ENCODE data around the gene SLC25A23.

The SLC25A23 gene

GRCh38 chr19:6481541-6482342 lies 22.1 kb upstream of the SLC25A23 start, which contains the start of gene DENND1C:
Gene DENND1C, minus strand, starts transcription at chr19:6481787. Its CDS starts 92 bp downstream, at chr19:6481695.
- peak; percentile 62 for DNase-seq (ENCODE audit: low spot score)

GRCh38 chr19:6480848-6481415 lies 21.3 kb upstream of the SLC25A23 start:
- no peak for DNase-seq (ENCODE audit: low spot score)

- DNase-seq (ENCODE audit: low spot score): no peak
These were observed 20.3 kb upstream of the SLC25A23 start for GRCh38 chr19:6479836-6480398.

- no peak for DNase-seq (ENCODE audit: low spot score)
These were observed 19.2 kb upstream of the SLC25A23 start for GRCh38 chr19:6478815-6479214.

GRCh38 chr19:6476896-6477431 lies 17.4 kb upstream of the SLC25A23 start:
- no peak for DNase-seq (ENCODE audit: low spot score)

- DNase-seq (ENCODE audit: low spot score): peak; percentile 97
These were observed 16.7 kb upstream of the SLC25A23 start for GRCh38 chr19:6476155-6476895.

GRCh38 chr19:6475321-6476108 lies 15.9 kb upstream of the SLC25A23 start:
- DNase-seq (ENCODE audit: low spot score): peak; percentile 72

GRCh38 chr19:6473647-6474046 lies 14.1 kb upstream of the SLC25A23 start:
- DNase-seq (ENCODE audit: low spot score): no peak

GRCh38 chr19:6472713-6473112 lies 13.1 kb upstream of the SLC25A23 start:
- no peak for DNase-seq (ENCODE audit: low spot score)

- no peak for DNase-seq (ENCODE audit: low spot score)
These were observed 11.5 kb upstream of the SLC25A23 start for GRCh38 chr19:6471076-6471475.

- DNase-seq (ENCODE audit: low spot score): no peak
These were observed 10.6 kb upstream of the SLC25A23 start for GRCh38 chr19:6470173-6470572.

GRCh38 chr19:6467384-6467783 lies 7.8 kb upstream of the SLC25A23 start:
- no peak for DNase-seq (ENCODE audit: low spot score)

GRCh38 chr19:6466526-6467248 lies 7.1 kb upstream of the SLC25A23 start:
- DNase-seq (ENCODE audit: low spot score): no peak

GRCh38 chr19:6465663-6466062 lies 6.1 kb upstream of the SLC25A23 start:
- no peak for DNase-seq (ENCODE audit: low spot score)

- DNase-seq (ENCODE audit: low spot score): no peak
These were observed 5.4 kb upstream of the SLC25A23 start for GRCh38 chr19:6465006-6465405.

- peak; percentile 90 for DNase-seq (ENCODE audit: low spot score)
These were observed 4.7 kb upstream of the SLC25A23 start, which contains the start of gene CRB3 for GRCh38 chr19:6464070-6464873. Gene CRB3, plus strand, starts transcription at chr19:6464271. Its CDS starts 431 bp downstream, at chr19:6464702.

- DNase-seq (ENCODE audit: low spot score): peak; percentile 95
These were observed 700 bp upstream of the SLC25A23 start for GRCh38 chr19:6460099-6460884.

- peak; percentile 51 for DNase-seq (ENCODE audit: low spot score)
These were observed 814 bp downstream of the SLC25A23 start for GRCh38 chr19:6458695-6459261.
